Right cardiac atrium (tissue), 5 donors: Measurements from ENCODE around the gene C1orf105. TPM values are rescaled to one million over a fixed set of nuclear protein-coding genes. Genes with fewer than 3 reads are reported as not detected.
A peak's percentile ranks its signal among the peaks of the same experiment; 100 is the strongest.

Source experiments
- ATAC-seq, 2 donors: fragments of 200-7000 bp; cut with Tn5 transposase; one replicate each; pipeline versions ENCODE4 v1.8.0 to v1.9.1; 2020; ENCODE audit warnings: moderate library complexity in 2 of 2, mild to moderate bottlenecking in 1 of 2
- DNase-seq, 3 donors: peaks; one replicate each; pipeline ENCODE4 v3.0.0-alpha.2; 2020
- H3K27ac ChIP-seq: one replicate; pipeline ENCODE4 v1.5.1; 2013; ENCODE audit warnings: mild to moderate bottlenecking, low read length, control low read depth, moderate library complexity
- H3K27me3 ChIP-seq: one replicate; pipeline ENCODE4 v1.6.1; 2013; ENCODE audit not compliant: control insufficient read depth, insufficient read depth
- H3K4me1 ChIP-seq: one replicate; pipeline ENCODE4 v1.6.1; 2013; ENCODE audit warnings: low read length; ENCODE audit not compliant: control insufficient read depth, insufficient read depth
- H3K4me3 ChIP-seq: one replicate; pipeline ENCODE4 v1.5.1; 2013; ENCODE audit warnings: low read length, control low read depth
- H3K9me3 ChIP-seq: one replicate; pipeline ENCODE4 v1.6.1; 2013; ENCODE audit warnings: low read length; ENCODE audit not compliant: control insufficient read depth
- WGBS: extraction: QIAGEN DNeasy Blood & Tissue Kit; methylation state at CpG from one replicate; pipeline ENCODE4 v1.1.7; 2013; 5-methylcytosine and 5-hydroxymethylcytosine counted together
- intact Hi-C, 4 donors: fragments of 100-400 bp; cut with DNase I; formaldehyde crosslinking; loops; one replicate each; pipeline versions ENCODE4 v1.11.0 to v1.14.0; 2022 to 2023
- polyA plus RNA-seq: library from polyadenylated mRNA; stranded (reverse); fragments of 200-250 nt; gene quantifications from one replicate; pipeline ENCODE4 v1.2.3, GENCODE V29; 2013
- total RNA-seq, 4 donors: library from RNA; stranded (reverse); fragmentation: NEBNext Ultra II Directional; extraction: Animal tissue kit (Norgen Biotek cat#: 25700); gene quantifications; one replicate each; pipeline ENCODE4 v1.2.1, GENCODE V29; 2021
- donor health status: healthy with polysubstance abuse.
- donor health status: DM: no; HTN: yes; CAD: no.
- donor health status: DM: no; HTN: no; CAD: no.
- donor health status: DM: no; HTN: yes; CAD: no; lungs with severe emphysema.
- donor health status: DM: yes; HTN: yes; CAD: no.

Gene C1orf105
- total and polyA plus RNA-seq, 5 donors, result 3.2 to 21.5 (median 12.7) TPM

GRCh38 chr1:172456344-172456769, 35.9 kb downstream of the C1orf105 start:
- intact Hi-C loops, result loop anchor here in 2 of 4 donors (10.0 kb wide), 2 partner anchors 78 to 258 kb away; partner anchors contain the start of gene SUCO (in 1 of the 2)
- H3K4me1 ChIP-seq, result no peaks in the 10 kb centered on the region
- peak in 1 of 3 donors; percentile 34 for DNase-seq
- WGBS, result 80% methylated on average over 5 of the region's 5 CpGs
- no peaks in the 10 kb centered on the region for H3K9me3 ChIP-seq
- H3K27me3 ChIP-seq, result no peaks in the 10 kb centered on the region
- no peak overlapping the region for H3K4me3 ChIP-seq
- H3K27ac ChIP-seq, result no peak overlapping the region
- ATAC-seq, result no peak

- no peak overlapping the region for H3K27ac ChIP-seq
- no peak for ATAC-seq
- H3K4me1 ChIP-seq, result no peaks in the 10 kb centered on the region
- no peak overlapping the region for H3K4me3 ChIP-seq
- DNase-seq, result no peak
- intact Hi-C loops, result loop anchor here in 2 of 4 donors (10.0 kb wide), 2 partner anchors 77 to 257 kb away; partner anchors contain the start of gene SUCO (in 1 of the 2)
- 85% methylated on average over 1 of the region's 1 CpG for WGBS
- no peaks in the 10 kb centered on the region for H3K9me3 ChIP-seq
- no peaks in the 10 kb centered on the region for H3K27me3 ChIP-seq
Observed at GRCh38 chr1:172457479-172458130, 37.1 kb downstream of the C1orf105 start.

GRCh38 chr1:172460177-172460576, 39.7 kb downstream of the C1orf105 start:
- intact Hi-C loops, result no loop called here
- Histone ChIP-seq H3K4me1 (no peaks in the 10 kb centered on the region), H3K4me3 (no peak overlapping the region), H3K27ac (no peak overlapping the region), H3K27me3 (no peaks in the 10 kb centered on the region), H3K9me3 (no peaks in the 10 kb centered on the region)
- 98% methylated on average over 1 of the region's 1 CpG for WGBS
- ATAC-seq, result no peak
- DNase-seq, result no peak

GRCh38 chr1:172460887-172461315, 40.4 kb downstream of the C1orf105 start:
- no peak overlapping the region for H3K4me3 ChIP-seq
- H3K9me3 ChIP-seq, result no peaks in the 10 kb centered on the region
- no peaks in the 10 kb centered on the region for H3K4me1 ChIP-seq
- no peak overlapping the region for H3K27ac ChIP-seq
- intact Hi-C loops, result no loop called here
- 56% methylated on average over 1 of the region's 1 CpG for WGBS
- ATAC-seq, result no peak
- DNase-seq, result no peak
- no peaks in the 10 kb centered on the region for H3K27me3 ChIP-seq

GRCh38 chr1:172465617-172466016, 45.1 kb downstream of the C1orf105 start:
- H3K4me3 ChIP-seq, result no peak overlapping the region
- 67% methylated on average over 1 of the region's 1 CpG for WGBS

GRCh38 chr1:172466795-172467407, 46.4 kb downstream of the C1orf105 start:
- H3K4me3 ChIP-seq, result no peak overlapping the region
- intact Hi-C loops, result no loop called here
- no peak overlapping the region for H3K27ac ChIP-seq
- H3K4me1 ChIP-seq, result peaks cover 2% of the 10 kb centered on the region
- 96% methylated on average over 3 of the region's 3 CpGs for WGBS
- no peaks in the 10 kb centered on the region for H3K9me3 ChIP-seq
- no peaks in the 10 kb centered on the region for H3K27me3 ChIP-seq
- ATAC-seq (peak in 1 of 2 donors; percentile 22), DNase-seq (no peak)

More at GRCh38 chr1:172465617-172466016, 45.1 kb downstream of the C1orf105 start:
- intact Hi-C loops, result no loop called here
- no peak for DNase-seq
- Histone ChIP-seq H3K9me3 (no peaks in the 10 kb centered on the region), H3K4me1 (peaks cover 2% of the 10 kb centered on the region), H3K27ac (no peak overlapping the region), H3K27me3 (no peaks in the 10 kb centered on the region)
- peak; percentile 32 to 41 for ATAC-seq

- WGBS, result 59% methylated on average over 3 of the region's 3 CpGs
Observed at GRCh38 chr1:172467446-172467845, 47.0 kb downstream of the C1orf105 start.

GRCh38 chr1:172468296-172468695, 47.8 kb downstream of the C1orf105 start:
- DNase-seq (no peak), ATAC-seq (no peak)
- Histone ChIP-seq H3K27ac (no peak overlapping the region), H3K4me1 (peaks cover 2% of the 10 kb centered on the region), H3K27me3 (no peaks in the 10 kb centered on the region), H3K9me3 (no peaks in the 10 kb centered on the region), H3K4me3 (no peak overlapping the region)
- 73% methylated on average over 5 of the region's 5 CpGs for WGBS
- intact Hi-C loops, result no loop called here

More at GRCh38 chr1:172467446-172467845, 47.0 kb downstream of the C1orf105 start:
- Histone ChIP-seq H3K9me3 (no peaks in the 10 kb centered on the region), H3K27me3 (no peaks in the 10 kb centered on the region), H3K27ac (no peak overlapping the region), H3K4me1 (peaks cover 2% of the 10 kb centered on the region), H3K4me3 (no peak overlapping the region)
- no peak for DNase-seq
- no peak for ATAC-seq
- intact Hi-C loops, result no loop called here

- Histone ChIP-seq H3K4me1 (peaks cover 2% of the 10 kb centered on the region), H3K27ac (no peak overlapping the region), H3K4me3 (no peak overlapping the region), H3K27me3 (no peaks in the 10 kb centered on the region), H3K9me3 (no peaks in the 10 kb centered on the region)
- WGBS, result 82% methylated on average over 3 of the region's 3 CpGs
- DNase-seq (no peak), ATAC-seq (no peak)
- intact Hi-C loops, result no loop called here
Observed at GRCh38 chr1:172469717-172470116, 49.2 kb downstream of the C1orf105 start.

- Histone ChIP-seq H3K4me1 (peaks cover 2% of the 10 kb centered on the region), H3K9me3 (no peaks in the 10 kb centered on the region), H3K27me3 (no peaks in the 10 kb centered on the region), H3K27ac (no peak overlapping the region), H3K4me3 (no peak overlapping the region)
- intact Hi-C loops, result no loop called here
- no peak for DNase-seq
- WGBS, result 76% methylated on average over 2 of the region's 2 CpGs
- ATAC-seq, result no peak
Observed at GRCh38 chr1:172470149-172470548, 49.7 kb downstream of the C1orf105 start.

- Histone ChIP-seq H3K27ac (no peak overlapping the region), H3K4me1 (peaks cover 2% of the 10 kb centered on the region), H3K9me3 (no peaks in the 10 kb centered on the region), H3K27me3 (no peaks in the 10 kb centered on the region), H3K4me3 (no peak overlapping the region)
- no peak for DNase-seq
- intact Hi-C loops, result no loop called here
- no peak for ATAC-seq
- 97% methylated on average over 1 of the region's 1 CpG for WGBS
Observed at GRCh38 chr1:172471666-172472065, 51.2 kb downstream of the C1orf105 start.
